ENCODE results near the gene SCFD1. TPM values are rescaled to one million over a fixed set of nuclear protein-coding genes. Genes with fewer than 3 reads are reported as not detected.
"Not testable (repeated sequence)": the region's sequence is repeated elsewhere in the genome, so short reads cannot be mapped to it uniquely, and the experiment has no call there.

Gene SCFD1
- total RNA-seq, 1 donor from 2014 or later: 47.9 TPM

DNA sequence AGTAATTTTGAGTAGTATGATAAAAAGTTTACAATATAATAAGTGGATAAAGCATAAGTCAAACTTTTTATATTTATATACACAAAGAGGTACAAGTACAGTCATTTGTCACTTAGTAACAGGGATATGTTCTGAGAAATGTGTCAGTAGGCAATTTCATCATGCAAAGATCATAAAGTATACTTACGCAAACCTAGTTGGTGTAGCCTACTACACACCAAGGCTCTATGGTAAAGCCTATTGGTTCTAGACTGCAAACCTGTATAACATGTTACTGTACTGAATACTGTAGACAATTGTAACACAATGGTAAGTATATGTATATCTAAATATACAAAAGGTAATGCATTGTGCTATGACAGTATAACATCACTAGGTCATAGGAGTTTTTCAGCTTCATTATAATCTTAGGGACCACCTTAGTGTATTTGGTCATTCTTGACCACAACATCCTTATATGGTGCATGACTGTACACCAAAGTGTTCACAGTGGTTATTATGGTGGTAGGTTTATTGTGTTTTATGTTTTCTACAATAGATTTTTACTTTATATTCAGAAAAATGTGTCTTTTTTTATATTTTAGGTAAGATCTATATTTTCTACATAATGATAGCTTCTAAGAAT is 14.9 kb upstream of the SCFD1 start:
- DNase-seq (ENCODE audit: low spot score): no peak
- intact Hi-C loops (cut with DNase I): no loop called here

DNA sequence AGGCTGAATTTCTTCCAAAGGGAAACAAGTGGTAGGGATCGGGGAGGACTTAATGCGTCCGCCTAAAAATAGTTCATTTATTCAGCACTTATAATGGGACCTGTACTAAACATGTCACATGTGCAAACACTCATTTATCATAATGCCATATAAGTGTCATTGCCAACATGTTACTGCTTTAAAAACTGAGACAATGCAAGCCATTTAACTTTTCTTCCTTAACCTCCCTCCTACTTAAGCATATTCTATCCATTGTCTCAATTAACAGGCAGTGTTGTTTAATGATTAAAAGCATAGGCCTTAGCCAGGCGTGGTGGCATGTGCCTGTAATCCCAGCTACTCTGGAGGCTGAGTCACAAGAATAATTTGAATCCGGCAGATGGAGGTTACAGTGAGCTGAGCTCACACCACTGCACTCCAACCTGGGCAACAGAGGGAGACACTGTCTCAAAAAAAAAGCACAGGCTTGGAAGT is 13.5 kb upstream of the SCFD1 start:
- no peak for DNase-seq (ENCODE audit: low spot score)
- intact Hi-C loops (cut with DNase I): no loop called here

- intact Hi-C loops (cut with DNase I): no loop called here
- DNase-seq (ENCODE audit: low spot score): no peak
These were observed 11.3 kb upstream of the SCFD1 start for GRCh38 chr14:30610787-30611343.

- intact Hi-C loops (cut with DNase I): no loop called here
- no peak for DNase-seq (ENCODE audit: low spot score)
These were observed 8.0 kb upstream of the SCFD1 start for GRCh38 chr14:30614155-30614554.

- no peak for DNase-seq (ENCODE audit: low spot score)
- intact Hi-C loops (cut with DNase I): no loop called here
These were observed 1.9 kb upstream of the SCFD1 start for GRCh38 chr14:30620178-30620577.

DNA sequence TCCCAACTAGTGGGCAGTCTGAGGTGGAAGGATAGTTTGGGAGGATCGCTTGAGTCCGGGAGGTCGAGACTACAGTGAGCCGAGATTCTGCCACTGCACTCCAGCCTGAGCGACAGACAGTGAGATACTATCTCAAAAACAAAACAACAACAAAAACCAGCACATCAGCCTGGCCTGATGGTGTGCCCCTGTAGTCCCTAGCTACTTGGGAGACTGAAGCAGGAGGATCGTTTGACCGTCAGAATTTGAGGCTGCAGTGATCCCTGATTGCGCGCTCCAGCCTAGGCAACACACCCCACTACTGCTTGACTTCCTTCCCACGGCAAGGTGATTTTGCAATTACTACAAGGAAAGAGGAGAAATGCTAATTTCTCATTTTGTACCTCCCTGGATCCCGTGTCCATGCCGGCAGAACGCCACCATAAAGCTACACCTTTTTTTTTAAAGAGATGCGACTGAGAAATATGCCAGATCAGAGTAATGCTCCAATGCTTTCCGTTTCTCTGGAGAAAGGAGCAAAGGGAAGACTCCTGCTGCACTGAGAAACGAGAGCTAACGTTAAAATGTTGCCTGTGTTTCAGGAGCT is 672 bp upstream of the SCFD1 start:
- intact Hi-C loops (cut with DNase I): no loop called here
- DNase-seq (ENCODE audit: low spot score): no peak

GRCh38 chr14:30623412-30624131 is 1.5 kb downstream of the SCFD1 start:
- no peak for DNase-seq (ENCODE audit: low spot score)
- intact Hi-C loops (cut with DNase I): no loop called here

DNA sequence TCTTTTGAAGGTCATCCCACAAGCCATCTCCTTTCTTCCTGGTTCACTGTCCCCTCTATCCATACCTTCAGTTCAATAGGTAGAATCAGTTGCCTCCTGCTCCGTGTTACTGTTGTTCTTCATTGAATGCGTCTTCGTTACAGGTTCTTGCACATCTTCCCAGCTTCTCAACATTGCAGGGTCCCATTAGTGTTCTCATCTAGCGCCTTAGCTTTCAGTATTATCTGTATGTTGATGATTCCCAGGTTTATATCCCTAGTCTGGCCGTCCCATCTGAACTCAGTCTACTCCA is 2.0 kb downstream of the SCFD1 start:
- no peak for DNase-seq (ENCODE audit: low spot score)
- intact Hi-C loops (cut with DNase I): no loop called here

DNA sequence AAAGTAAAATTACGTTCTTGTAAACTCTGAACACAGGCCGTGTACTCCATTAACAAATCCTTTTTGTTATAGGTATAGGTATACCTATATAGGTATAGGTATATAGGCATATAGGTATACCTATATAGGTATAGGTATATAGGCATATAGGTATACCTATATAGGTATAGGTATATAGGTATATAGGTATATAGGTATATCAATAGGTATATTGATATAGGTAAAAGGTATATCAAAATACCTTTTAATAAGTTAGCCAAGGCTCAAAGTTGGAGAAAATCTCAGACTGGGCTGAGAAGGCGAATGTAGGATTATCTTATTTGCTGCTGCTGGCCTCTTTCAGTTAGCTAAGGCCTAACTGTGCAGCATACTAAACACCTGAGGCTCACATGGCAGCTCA is 3.4 kb downstream of the SCFD1 start:
- intact Hi-C loops (cut with DNase I): no loop called here
- no peak for DNase-seq (ENCODE audit: low spot score)

DNA sequence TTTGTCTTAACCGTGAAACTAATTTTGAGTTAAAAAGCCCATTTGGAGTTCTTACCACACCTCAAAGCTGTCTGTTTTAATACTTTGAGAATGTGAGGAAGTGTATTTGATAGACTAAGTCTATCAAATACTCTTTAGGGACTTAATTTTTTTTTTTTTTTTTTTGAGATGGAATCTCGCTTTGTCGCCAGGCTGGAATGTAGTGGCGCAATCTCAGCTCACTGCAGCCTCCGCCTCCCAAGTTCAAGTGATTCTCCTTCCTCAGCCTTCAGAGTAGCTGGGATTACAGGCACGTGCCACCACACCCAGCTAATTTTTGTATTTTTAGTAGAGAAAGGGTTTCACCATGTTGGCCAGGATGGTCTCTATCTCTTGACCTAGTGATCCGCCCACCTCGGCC is 7.3 kb downstream of the SCFD1 start:
- DNase-seq (ENCODE audit: low spot score); intact Hi-C loops (cut with DNase I): not testable (repeated sequence)

DNA sequence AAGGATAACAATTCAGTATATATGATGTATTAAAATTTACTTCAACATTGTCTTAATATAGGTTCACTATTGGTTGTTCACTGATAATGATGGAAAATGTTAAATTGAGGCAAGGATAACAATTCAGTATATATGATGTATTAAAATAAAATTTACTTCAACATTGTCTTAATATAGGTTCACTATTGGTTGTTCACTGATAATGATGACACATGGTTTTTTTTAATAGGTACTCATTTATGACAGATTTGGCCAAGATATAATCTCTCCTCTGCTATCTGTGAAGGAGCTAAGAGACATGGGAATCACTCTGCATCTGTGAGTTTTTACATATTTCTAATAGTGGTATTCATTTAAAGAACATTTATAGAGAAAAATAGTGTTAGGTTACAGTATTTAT is 8.1 kb downstream of the SCFD1 start:
- no peak for DNase-seq (ENCODE audit: low spot score)
- intact Hi-C loops (cut with DNase I): no loop called here

DNA sequence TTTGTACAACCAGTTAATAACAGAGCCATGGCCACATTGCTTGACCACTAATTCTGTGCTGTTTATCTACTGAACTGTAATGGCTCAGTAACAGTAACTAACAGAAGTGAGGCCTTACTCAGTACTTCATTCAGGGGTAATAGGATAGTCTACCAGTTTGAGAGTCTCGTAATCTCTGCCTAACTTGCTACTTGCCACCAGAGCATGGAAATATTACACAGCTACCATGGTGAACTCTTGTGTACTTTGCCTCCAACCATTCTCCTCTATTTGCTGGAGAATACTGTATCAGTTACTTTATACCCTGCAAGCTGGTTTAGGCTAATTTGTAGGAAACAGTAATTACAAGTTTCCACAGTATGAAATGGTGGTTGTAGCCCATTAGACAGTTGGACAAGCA is 10.6 kb downstream of the SCFD1 start:
- intact Hi-C loops (cut with DNase I): no loop called here
- DNase-seq (ENCODE audit: low spot score): no peak

DNA sequence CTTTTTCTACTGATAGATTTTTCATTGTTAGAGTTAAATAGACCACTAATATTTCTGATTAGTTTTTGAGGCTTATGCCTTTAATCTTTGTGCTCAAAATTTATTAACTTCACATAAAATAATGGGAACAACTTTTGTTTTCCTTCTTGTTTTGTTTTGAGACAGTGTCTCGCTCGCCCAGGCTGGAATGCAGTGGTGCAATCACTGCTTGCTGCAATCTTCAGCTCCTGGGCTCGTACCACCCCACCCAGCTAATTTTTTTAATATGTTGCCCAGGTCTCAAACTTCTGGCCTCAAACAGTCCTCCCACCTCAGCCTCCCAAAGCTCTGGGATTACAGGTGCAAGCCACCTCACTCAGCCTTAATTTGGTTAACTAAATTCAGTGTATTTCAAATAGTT is 16.8 kb downstream of the SCFD1 start:
- intact Hi-C loops (cut with DNase I): no loop called here
- no peak for DNase-seq (ENCODE audit: low spot score)

DNA sequence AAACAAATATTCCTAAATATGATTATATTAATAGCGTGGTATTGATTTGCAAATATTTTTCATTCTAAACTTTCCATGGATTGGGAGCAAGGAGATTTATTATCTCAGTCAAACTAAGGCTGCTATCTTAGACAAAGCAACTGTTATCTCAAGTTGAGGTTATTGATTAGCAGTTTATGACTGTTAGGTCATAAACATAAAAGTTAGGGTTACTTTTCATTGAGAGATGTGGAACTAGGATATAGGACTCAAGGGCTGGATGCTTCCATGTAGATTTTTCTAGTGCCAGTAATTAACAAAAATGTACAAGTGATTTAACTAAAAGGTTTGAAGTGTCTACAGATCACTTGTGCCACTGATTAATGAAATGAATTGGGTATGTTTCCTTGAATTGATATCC is 19.1 kb downstream of the SCFD1 start:
- no peak for DNase-seq (ENCODE audit: low spot score)
- intact Hi-C loops (cut with DNase I): no loop called here

DNA sequence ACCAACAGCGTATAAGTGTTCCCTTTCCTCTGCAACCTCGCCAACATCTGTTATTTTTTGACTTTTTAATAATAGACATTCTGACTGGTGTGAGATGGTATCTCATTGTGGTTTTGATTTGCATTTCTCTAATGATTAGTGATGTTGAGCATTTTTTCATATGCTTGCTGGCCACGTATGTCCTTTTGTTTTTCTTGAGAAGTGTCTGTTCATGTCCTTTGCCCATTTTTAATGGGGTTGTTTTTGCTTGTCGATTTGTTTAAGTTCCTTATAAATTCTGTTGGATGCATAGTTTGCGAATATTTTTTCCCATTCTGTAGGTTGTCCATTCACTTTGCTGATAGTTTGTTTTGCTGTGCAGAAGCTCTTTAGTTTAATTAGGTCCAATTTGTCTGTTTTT is 22.3 kb downstream of the SCFD1 start:
- DNase-seq (ENCODE audit: low spot score); intact Hi-C loops (cut with DNase I): not testable (repeated sequence)

- no peak for DNase-seq (ENCODE audit: low spot score)
- intact Hi-C loops (cut with DNase I): no loop called here
These were observed 23.5 kb downstream of the SCFD1 start for GRCh38 chr14:30645600-30645999.

DNA sequence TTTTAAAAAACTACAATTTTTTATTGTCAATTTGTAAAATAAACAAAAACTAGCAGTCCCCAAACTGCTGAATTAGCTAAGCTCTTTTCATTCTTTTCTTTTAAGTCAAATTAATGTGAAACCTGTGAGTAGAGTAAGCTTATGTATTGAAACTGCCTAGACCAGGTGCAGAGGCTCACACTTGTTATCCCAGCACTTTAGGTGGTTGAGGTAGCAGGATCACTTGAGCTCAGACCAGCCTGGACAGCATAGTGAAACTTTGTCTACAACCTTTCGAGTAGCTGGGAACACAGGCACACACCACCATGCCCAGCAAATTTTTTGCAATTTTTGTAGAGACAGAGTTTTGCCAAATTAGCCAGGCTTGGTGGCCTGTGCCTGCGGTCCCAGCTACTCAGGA is 26.4 kb downstream of the SCFD1 start:
- intact Hi-C loops (cut with DNase I): no loop called here
- DNase-seq (ENCODE audit: low spot score): no peak

DNA sequence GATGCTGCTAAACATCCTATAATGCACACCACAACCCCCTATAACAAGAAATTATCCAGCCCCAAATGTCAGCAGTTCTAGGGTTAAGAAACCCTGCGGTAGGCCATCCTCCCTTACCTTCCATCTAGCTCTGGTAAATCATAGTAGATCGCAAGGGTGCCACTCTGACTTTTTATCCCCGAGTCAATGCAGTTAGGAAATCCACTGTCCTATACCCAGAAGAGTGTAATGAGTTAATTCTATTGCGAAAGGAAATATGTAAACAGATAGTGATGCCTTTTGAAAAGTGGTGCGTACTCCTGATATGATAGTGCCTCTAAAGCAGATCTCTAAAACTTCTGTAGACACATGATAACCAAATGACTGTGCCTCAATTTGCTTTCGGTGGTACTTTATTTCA is 29.8 kb downstream of the SCFD1 start:
- intact Hi-C loops (cut with DNase I): no loop called here
- DNase-seq (ENCODE audit: low spot score): no peak

GRCh38 chr14:30655124-30655523 is 33.0 kb downstream of the SCFD1 start:
- no peak for DNase-seq (ENCODE audit: low spot score)
- intact Hi-C loops (cut with DNase I): loop anchor here (5.0 kb wide), 1 partner anchor 252 kb away; no protein-coding TSS in a partner anchor

DNA sequence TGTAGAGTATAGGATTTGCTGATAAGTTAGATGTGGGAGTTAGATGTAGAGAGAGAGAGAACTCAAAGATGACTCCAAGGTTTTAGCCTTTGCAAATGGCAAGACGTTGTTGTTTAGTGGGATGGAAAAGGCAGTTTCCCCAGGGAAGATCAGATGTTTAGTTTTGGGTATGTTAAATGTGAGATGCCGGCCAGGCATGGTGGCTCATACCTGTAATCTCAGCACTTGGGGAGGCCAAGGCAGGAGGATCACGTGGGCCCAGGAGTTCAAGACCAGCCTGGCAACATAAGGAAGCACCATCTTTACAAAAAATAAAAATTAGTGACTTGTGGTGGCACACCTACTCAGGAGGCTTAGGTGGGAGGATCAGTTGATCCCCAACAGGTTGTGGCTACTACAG is 33.5 kb downstream of the SCFD1 start:
- DNase-seq (ENCODE audit: low spot score): no peak
- intact Hi-C loops (cut with DNase I): loop anchor here (5.0 kb wide), 1 partner anchor 252 kb away; no protein-coding TSS in a partner anchor

DNA sequence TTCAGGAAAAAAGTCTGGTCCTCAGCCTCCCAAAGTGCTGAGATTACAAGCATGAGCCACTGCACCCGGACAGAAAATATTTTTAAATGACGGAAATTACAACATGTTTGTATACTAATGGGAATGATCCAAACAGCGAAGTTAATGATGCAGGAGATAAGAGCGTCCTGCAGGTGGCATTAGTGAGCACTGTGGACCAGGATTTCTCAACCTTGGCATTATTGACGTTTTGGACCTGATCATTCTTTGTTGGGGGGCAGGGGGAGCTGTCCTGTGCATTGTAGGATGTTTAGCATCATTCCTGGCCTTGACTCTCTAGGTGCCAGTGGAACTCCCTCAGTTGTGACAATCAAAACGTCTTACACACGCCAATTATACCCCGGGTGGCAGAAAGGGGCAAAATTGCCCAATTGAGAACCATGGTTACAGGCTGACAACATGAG is 34.1 kb downstream of the SCFD1 start:
- intact Hi-C loops (cut with DNase I): loop anchor here (5.0 kb wide), 1 partner anchor 251 kb away; no protein-coding TSS in a partner anchor
- DNase-seq (ENCODE audit: low spot score): no peak
